SU-DHL-6 (cell line): ENCODE data around the gene FASTKD3.

ENCODE experiments used
- EZH2phosphoT487 ChIP-seq: fragments of 200-600 bp; sonication (generic), shearing (Covaris generic); conservative IDR thresholded peaks from 2 replicates; pipeline ENCODE4 v1.6.1; 2018; ENCODE audit warnings: mild to moderate bottlenecking, antibody characterized with exemption, low read length, moderate library complexity, mixed read lengths
- TF ChIP-seq, protein P1 (sequence below): fragments of 200-600 bp; sonication (generic); IDR thresholded peaks from one replicate; pipeline ENCODE4 v1.5.1; 2017; ENCODE audit warnings: antibody characterized with exemption, mild to moderate bottlenecking, low read length, moderate library complexity; ENCODE audit not compliant: insufficient read depth, poor library complexity, severe bottlenecking

- TF ChIP-seq, protein P1, sequence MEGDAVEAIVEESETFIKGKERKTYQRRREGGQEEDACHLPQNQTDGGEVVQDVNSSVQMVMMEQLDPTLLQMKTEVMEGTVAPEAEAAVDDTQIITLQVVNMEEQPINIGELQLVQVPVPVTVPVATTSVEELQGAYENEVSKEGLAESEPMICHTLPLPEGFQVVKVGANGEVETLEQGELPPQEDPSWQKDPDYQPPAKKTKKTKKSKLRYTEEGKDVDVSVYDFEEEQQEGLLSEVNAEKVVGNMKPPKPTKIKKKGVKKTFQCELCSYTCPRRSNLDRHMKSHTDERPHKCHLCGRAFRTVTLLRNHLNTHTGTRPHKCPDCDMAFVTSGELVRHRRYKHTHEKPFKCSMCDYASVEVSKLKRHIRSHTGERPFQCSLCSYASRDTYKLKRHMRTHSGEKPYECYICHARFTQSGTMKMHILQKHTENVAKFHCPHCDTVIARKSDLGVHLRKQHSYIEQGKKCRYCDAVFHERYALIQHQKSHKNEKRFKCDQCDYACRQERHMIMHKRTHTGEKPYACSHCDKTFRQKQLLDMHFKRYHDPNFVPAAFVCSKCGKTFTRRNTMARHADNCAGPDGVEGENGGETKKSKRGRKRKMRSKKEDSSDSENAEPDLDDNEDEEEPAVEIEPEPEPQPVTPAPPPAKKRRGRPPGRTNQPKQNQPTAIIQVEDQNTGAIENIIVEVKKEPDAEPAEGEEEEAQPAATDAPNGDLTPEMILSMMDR = no peak
- no peak for TF ChIP-seq EZH2phosphoT487
Observed at GRCh38 chr5:7822449-7822848, 46.4 kb downstream of the FASTKD3 start.
